Measurements from ENCODE around the gene KCNMA1.

The KCNMA1 gene

DNA sequence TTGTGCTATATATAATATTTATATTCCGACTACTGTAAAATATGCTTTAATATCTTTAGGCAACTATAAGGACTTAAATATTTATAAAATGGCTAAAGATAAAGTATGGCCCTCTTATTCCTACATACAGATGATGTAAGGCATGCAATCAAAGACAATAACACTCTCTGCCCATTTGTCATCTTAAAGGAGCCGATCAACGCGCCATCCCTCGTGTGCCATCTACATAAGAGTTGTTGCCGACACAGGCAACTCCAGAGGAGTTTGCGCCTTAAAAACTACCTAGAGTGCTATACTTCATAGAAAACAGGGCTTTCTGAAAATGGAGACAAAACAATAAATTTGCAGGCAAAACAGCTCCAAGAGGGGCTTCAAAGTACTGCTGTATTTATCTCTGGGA is 709.0 kb downstream of the KCNMA1 start:
- DNase-seq (ENCODE audit: low read depth) = no peak

DNA sequence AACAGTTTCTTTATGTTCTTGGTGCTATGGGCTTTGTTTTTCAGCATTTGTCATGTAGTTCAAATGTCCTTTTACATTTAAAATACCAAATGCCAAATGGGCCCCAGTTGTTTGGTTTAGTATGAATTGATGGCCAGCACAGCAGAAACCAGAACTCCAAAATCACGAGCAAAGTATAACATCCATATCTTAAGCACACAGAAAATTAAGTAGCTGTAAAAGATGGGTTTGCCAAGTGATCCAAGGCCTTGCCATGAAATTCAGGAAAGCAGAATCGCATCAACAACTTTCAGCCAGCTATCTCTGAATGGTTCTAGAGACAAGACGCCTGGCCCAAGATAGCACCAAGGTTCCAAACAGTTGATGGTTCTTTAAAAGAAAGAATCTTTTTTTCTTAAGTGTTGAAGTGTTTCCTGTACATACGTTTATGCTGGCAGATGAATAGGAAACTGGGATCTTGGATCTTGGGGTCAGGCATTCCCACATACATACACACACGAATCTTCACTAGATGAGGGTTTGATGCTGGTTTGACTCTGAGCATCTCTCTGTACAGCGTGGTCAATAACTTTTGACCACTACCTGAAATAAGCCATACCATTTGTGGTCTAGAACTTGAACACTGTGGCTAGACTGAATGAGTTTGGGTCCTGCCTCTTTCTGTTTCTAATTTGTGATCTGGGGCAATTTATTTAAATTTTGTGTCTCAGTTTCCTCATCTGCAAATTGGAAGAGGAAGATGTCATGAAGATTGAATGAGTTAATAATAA is 711.8 kb downstream of the KCNMA1 start:
- no peak for DNase-seq (ENCODE audit: low read depth)

DNA sequence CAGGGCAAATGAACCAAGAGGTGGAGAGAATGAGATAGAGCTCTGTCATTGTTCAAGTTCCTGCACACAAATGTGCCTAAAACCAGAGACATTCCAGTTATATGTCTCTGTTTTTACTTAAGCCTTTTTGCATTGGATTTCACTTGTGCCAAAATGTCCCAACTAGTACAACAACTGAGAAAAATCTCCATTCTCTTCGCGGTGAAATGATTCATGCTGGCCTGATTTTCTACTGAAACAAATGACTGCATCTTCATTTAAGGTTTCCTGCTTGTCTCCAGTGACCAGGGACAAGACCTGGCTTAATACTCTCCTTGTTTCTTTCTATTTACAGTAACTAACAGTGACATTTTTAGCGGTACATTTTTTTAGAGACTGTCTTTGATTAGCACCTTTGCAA is 714.9 kb downstream of the KCNMA1 start:
- DNase-seq (ENCODE audit: low read depth) = no peak

DNA sequence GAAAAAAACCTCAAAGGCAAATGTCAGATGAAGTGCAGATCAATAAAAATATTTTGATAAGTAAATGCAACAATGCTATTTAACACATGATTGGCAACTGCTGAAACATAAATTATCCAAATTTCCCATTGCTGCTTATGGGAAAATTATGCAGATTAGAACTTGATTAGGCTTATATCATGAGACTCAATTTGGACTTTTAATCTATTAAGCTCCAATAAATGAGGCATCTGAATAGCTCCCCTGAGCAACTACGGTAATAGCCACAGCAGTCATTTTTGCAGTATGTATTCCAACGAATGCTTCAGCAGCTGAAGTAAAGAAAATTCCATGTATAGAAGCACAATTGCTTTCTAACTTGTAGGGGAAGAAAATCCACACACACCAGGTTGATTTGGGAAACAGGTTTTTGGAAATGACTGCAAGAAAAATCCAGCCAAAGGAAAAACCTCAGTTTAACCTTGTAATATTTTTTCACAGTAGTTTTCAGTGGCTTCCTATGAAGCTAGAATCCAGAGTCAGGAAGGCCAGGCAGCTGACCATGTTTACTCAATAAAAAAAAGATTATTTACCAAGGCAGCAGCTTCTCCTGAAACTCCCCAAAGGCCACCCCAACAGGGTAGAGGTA is 716.1 kb downstream of the KCNMA1 start:
- DNase-seq (ENCODE audit: low read depth) = no peak

DNA sequence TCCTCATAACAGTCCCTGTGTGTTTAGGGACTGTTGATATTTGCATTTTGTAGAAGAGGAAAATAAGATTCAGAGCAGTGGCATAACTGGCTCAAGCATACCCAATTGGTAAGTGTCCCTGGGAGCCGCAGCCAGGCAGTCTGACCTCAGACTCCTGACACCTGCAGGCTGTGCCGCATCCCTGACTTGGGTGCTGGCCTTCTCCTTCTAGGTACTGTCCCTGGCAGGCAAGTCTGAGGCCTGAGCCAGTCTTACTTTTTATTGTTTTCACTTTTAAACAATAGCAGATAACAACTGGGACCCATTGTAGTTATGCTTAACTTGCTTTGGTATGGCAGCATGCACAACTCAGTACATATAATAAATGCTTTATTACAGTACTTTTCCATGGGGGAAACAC is 717.0 kb downstream of the KCNMA1 start:
- DNase-seq (ENCODE audit: low read depth) = no peak

DNA sequence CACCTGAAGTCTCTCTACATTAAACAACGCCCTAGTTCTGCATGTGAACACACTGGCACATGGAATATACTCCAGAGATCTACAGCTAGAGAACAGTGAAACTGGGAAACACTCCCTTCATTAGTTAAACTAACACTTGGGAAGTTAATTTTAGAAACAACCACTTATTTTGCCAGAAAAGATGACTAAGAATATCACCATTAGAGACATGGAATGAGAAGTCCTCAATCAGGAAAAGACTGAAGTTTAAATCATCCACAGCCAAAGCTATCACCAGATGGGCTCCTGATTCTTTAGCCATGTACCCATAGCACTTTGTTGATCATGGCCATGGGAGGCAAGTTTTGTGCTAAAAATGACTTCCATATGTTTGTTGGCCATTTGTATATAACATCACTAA is 719.5 kb downstream of the KCNMA1 start:
- DNase-seq (ENCODE audit: low read depth) = no peak

DNA sequence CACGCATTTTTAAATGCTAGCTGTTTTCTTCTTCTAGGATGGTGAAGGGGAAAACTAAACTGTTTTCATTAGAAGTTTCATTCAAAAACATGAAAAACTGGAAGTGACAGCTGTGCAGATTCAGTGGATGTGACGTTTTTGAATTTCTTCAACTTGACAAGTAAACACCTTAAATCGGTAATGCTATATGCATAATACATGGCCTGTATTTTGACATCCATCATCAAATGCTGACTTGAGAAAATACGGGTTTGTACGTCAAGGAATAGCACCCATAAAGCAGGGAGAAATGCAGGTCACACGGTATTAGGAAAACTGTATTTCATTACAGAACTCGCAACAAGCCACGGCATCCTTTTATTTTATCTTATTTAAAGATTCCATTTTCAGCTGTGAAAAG is 720.5 kb downstream of the KCNMA1 start:
- DNase-seq (ENCODE audit: low read depth) = no peak

DNA sequence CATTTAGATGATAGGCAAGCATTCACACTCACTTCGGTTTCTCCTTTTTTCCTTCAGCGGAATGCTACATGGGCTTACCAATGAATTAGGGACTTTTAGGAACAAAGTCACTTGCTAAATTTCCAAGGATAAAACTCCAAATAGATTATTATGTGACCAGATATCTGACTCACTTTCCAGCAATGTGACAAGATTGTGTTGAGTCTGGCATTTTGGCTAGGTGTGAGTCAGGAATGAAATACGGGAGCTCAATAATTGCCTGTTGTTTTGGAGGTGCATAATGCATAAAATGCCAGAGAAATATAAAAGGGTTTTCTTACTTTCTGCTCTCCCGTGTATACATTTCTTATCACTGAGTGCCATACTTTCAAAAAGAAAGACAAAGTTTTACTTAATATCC is 721.1 kb downstream of the KCNMA1 start:
- no peak for DNase-seq (ENCODE audit: low read depth)

DNA sequence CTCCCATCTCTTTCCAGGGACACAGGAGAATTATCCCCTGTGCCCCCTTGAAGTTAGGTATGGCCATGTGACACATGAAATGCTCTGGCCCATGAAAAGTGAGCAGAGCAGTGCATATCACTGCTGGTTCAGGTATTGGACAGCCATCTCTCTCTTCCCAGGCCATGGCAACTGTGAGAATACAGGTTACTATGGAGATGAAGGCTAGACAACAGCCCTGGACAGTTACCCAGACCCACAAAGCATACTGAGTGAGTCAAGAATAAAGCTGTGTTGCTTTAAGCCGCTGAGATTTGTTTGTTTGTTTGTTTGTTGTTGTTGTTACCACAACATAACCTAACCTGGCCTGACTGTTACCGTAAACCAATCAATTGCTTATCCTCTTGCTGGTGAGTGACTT is 722.3 kb downstream of the KCNMA1 start:
- DNase-seq (ENCODE audit: low read depth) = no peak

DNA sequence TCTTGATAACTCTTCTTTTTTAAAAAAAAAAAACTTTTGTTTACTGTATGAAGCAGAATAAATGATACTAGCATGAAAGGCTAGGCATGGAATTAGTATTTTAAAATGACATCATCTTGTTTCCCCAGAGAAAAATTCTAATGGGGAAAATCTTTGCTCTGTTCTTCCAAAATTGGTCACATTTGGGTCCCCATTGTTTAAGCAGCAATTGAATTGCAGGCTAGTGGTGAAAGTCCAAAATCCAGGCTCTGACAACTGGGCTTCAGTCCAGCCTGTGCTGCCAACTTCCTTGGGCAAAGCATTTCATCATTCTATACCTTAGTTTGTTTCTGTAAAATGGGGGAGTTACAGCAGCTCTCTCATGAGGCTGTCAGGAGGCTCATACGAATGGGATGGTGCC is 726.4 kb downstream of the KCNMA1 start:
- DNase-seq (ENCODE audit: low read depth) = no peak

DNA sequence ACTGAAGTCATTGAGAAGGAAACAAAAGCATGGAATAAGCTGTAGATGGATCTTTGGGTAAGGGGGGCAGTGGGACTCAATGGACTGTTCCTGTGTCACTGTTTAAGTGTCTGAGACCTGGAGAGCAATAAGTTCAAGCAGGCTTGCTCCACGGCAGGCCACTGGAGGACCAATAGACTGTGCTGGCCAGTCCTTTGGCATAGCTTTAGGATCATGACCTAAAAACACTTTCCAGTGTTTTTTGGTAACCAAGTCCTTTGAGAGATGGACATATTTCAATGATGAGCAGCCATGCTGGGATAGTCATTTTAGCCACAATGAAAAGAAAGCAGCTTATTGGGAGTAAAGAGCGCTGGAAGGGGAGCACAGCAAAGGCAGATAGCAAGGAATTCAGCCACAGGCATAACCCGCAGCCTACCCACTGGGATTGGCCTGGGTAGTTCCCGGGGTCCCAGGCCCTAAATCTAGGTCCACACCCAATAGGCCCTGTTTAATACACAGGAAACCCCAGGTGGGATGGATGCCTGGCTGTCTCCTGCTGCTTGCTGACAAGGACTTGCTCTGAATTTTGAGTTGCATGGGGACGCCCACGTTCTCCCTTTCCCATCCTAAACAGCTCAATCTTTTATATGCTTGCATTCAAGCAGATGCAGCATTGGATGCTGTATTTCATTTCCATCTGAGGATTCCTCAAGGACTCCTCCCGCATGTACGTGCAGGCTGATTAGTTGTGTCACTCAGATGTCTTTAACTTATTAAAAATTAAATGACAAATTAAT is 727.2 kb downstream of the KCNMA1 start:
- DNase-seq (ENCODE audit: low read depth) = no peak

DNA sequence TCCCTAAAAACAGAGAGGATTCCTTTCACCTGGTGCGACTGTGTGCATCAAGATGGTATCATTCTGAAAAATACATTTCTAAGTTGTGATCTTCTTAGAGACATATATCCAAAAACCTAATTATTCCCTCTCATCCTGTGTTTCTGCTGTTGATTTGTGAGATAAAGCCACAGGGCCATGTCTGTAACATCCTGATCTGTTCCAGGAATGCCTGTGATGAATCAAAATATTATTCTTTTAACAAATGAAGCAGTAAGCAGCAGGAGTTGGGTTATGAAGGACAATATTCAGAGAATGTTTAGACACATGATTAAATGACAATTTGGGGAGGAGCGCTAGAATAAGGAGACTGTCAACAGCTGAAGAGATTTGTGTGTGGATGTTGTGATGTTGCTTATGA is 731.4 kb downstream of the KCNMA1 start:
- no peak for DNase-seq (ENCODE audit: low read depth)

DNA sequence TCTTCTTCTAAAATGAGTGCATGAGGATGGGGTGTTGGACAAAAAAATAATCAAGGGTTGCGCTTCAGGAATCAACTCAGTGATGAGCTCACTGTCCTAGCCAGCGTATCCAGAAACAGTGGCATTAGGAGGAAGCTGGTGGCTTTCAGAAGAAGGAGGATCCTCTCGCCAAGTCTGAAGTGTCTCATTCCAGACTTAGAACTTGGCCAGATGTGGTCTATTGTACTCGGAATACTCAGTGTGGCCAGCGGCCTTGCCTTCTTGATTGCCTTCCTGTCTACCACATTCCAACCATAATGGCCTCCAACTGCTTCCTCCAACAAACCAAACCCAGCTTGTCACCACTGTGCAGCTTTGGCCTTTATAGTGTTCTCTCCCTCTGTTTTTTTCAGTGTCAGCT is 732.4 kb downstream of the KCNMA1 start:
- no peak for DNase-seq (ENCODE audit: low read depth)

DNA sequence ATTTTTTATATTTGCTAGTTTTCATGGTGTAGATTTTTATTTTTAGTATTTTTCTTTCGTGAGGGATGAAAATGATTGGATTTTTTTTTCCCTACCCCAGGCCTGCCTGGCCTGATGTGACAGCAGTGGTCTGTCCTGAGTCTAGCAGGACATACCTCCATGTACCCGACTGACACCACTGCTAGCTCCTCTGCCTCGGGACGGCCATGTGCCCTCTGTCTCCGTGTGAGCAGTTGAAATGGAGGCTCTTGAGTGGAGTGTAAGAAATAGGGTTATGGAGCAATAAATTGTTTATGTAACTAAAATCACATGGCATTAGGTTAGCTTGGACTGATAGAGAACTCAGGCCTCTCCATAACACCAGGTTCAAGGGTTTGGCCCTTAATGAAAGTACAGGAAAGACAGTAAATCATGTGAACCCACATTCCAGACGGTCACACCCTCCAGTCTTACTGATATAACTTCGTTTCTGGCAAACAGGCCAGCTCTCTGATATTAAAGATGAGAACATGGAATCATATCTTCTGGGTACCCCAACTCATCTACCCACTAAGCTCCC is 734.1 kb downstream of the KCNMA1 start:
- DNase-seq (ENCODE audit: low read depth) = no peak

DNA sequence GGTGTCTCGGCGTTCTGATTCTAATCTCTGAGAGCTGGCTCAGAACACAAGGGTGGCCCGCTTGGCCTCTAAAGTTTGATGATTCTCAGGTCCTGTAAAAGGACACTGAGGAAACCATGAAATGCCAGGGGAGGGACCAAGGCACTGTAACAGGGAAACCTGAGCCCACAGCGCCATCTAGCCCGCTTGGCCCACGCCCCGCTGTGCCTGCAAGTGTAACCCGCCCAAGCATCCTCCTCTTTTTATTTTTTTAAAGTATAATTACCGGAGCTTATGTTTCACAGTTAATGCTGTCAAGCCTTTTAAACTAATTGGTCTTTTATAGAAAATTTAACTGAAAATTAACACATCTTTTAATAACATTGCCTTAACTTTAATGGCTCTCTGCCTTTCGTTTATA is 734.7 kb downstream of the KCNMA1 start:
- DNase-seq (ENCODE audit: low read depth) = no peak

DNA sequence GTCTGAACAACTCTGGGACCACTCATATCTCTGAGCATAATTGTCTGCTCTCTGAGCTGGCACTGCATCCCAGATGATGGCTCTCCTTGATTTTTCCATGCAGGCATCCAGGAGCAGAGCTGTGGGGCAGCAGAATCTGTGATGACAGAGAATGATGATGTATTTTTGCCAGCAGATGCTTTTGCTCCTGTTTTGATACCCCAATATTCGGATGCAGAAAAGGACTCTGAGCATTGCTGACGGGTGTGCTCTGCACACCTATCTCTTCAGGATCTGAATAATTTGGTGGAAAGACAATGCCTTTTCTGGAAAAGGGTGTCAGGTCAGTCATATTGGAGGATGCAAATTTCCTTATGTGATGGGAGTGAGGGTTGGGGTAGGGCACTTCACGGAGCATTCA is 735.9 kb downstream of the KCNMA1 start:
- no peak for DNase-seq (ENCODE audit: low read depth)

DNA sequence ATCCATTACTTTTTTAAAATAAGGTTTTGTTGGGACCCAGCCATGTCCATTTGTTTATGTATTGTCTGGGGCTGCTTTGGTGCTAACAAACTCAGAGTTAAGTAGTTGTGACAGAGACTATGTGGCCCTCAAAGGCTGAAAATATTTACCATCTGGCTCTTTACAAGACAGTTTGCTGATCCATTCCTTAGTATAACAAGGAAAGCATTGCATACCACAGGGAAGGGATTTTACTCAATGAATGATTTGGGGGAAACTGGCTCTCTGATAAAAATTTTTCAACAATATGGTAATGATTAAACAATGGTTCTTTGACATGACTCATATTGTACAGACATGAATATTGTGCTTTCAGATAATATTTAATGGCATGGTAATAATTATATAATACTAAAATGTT is 738.1 kb downstream of the KCNMA1 start:
- DNase-seq (ENCODE audit: low read depth) = no peak

DNA sequence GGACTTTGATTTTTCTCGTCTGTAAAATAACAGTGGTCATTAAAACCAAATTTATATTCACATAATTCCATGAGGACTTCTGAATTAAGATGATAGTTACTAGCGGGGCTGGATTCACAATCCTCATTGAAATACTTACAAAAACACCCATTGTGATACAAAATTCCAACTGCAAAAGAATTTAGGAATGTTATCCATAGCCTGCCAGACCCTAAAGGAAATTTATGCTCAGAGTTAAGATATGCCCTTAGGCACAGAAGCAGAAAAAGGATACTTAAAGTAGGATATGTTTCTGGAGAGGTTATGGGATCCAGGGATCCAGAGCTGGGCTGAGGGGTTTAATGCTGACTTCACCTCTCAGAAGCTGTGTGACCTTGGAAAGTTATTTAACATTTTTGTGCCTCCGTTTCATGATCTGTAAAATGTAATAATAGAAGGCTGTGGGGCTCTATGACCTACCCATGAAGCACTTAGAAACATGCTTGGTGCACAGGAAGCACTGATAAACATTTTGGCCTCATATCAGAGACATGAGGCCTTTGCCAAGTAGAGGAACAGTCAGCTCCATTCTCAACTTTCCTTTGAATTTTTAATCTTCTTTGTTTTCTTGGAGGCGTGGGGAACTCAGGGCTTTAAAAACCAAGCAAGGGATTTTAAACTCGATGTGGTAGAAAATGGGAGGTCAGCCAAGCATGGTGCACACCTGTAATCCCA is 744.7 kb downstream of the KCNMA1 start:
- no peak for DNase-seq (ENCODE audit: low read depth)

DNA sequence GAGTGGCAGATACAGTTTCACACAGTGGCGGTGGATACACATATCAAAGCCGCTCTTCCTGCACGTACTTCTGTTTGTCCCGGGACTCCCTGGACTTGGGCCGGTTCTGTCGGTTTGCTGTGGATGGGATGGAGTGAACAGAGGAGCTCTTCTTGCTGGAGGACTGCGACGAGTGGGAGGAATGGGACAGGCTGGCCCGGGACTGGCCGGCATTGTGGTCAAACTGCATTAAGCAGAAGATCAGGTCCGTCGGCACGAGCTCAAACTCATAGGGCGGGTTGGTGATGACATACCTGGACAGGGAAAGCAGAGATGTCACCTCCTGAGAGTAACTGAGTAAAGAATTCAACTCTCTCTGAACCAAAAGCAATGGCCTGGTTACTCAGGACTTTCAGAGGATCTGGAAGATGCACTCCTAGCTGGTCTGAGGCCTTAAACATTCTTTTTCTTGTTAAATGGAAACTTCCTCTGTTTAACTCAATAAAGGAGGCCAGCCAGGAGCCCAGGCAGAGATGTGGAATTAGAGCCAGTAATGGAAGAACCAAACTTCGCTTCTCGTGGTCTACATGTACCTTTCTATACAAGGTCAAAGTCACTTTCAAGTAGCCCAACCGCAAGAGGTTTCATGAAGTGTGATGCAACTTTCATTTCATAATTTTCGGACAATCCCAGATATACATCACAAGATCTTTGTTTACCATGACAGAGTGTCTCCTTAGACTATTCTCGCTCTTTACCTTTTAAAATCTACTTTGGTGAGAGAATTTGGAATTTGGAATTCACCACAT is 750.2 kb downstream of the KCNMA1 start:
- no peak for DNase-seq (ENCODE audit: low read depth)

DNA sequence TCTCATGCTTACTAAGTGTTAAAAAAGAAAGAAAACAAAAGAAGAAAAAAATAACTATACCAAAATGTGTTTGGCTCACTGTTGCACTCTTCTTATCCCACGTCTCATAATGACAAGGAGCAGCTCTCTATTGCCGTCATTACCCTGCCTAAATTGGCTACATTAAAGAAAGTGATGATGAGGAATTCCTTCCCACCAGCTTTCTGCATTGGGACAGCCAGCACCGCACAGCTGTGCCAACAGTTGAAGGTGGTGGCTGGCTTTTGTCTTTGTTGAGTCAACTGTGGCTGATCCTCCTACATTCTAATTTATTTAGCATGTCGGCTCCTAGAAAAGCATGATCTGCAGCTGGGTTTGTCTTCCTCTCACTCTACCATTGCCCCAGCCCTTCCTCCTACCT is 751.8 kb downstream of the KCNMA1 start:
- no peak for DNase-seq (ENCODE audit: low read depth)

DNA sequence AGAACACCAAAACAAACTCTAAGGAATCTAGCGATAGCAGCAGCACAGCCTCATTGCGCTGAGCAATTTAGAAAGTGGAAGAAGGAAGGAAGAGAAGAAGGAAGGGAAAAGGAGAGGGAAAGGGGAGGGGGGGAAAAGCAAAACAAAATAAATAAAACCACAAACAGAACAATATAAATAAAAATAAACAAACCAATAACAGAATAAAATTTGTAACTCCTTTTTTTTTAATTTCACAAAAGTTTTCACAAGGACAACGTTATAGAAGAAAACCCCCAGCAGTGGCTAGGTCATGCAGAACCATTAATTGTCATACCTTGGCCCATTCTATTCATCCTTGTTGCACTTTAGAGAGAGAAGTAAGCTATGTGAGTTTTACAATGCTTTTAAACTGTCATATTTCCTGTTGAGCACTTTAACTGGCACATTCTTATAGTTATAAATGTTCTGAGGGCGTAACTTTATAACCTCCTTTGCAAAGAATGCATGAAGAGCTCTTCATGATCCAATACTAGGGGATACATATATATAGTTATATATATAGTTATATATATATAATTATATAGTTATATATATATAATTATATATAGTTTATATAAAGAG is 752.8 kb downstream of the KCNMA1 start:
- DNase-seq (ENCODE audit: low read depth) = no peak

All from stimulated activated CD8-positive, alpha-beta memory T cell treated with anti-CD3 and anti-CD28 coated beads, Interleukin-4, amount 100 ng/mL, for 24 hours (primary cell).